NCI-H146 (cell line): ENCODE results near the gene SLC7A5.
"Not testable (repeated sequence)": the region's sequence is repeated elsewhere in the genome, so short reads cannot be mapped to it uniquely, and the experiment has no call there.

Experiments used
- DNase-seq: peaks from one replicate; lab custom pipeline; 2025; lab: John Stamatoyannopoulos, UW

SLC7A5 gene

DNA sequence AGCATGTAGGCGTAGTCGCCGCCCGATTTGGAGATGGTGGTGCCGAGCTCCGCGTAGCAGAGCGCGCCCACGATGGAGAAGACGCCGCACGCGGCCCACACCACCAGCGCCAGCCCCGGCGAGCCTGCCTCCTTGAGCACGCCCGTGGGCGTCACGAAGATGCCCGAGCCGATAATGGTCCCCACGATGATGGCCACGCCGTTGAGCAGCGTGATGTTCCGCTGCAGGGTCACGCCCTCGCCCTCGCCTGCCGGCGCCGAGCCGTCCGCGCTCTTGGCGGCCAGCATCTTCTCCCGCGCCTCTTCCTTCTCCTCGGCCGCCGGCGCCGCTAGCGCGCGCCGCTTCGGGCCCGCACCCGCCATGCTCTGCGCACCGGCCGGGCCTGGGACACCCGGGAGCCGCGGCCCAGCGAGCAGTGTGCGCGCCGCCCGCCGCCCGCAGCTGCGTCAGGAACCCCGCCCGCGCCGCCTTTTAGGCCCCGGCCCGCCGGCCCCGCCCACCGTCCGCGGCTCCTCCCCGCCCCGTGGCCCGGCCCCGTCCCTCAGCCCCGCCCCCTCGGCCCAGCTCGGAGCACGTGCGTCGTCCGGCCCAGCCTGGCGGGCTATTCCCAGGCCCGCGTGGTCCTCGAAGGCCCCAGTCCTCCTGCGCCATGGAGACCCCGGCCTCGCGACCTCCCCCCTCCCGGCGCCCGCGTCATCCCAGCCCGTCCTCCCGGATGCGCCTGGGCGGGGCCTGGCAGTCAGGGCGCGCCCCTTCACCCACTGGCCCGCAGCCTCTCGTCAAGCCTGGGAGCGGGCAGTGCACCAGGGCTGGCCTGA is at the start of gene SLC7A5:
TSS of gene SLC7A5 (minus strand) at position 447 of the 818 bp plus-strand sequence. CDS start at position 362, 85 bp downstream.
- peak; percentile 67 for DNase-seq

DNA sequence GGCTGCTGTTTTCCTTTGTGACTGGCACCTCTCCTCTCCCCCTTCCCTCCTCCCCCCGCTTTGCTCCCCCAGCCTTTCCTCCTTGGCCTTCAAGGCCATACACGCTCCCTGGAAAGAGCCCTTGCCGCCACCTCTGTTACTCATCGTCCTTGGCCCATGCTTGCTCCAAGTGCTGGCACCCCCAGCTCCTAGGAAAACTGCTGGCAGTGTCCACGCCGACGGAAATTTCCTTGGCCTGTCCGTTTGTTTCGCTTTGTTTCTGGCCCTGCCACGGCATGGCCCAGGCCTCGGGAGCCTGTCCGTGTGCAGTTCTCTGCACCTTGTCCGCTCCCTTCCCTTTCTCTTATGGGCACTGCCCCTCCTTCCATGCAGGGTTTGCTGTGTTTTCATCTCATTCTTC is 49.0 kb upstream of the SLC7A5 start:
- DNase-seq: no peak

DNA sequence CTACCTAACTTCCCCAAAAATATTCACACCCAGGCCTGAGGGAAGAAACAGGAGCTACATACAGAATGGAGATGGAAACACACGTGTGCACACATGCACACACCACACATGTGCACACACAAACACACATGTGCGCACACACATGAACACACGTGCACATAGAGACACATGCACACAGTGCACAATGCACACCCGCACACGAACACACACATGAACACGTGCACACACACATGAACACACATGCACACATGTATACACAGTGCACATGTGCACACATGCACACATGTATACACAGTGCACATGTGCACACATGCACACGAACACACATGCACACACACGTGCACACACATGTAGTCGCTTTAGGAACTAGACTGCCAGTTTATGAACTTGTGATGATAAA is 48.2 kb upstream of the SLC7A5 start:
- DNase-seq: no peak

DNA sequence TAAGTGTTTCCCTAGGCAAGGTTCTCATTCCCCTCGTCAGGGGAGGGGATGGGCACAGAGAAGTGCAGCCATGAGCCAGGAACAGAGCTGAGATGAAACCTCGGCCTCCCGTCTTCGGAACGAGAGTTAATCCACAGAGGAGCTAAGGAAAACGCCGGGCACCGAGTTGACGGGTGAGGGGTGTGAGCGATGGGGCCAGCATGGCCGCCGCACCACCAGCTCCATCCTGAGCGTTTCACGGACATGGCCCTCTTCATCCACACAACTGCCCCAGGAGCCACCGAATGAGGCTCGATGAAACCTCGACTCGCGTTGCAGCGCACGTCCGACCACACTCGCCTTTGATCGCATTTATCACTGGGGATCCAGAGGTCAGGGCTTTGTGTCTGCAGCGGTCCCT is 45.5 kb upstream of the SLC7A5 start:
- no peak for DNase-seq

DNA sequence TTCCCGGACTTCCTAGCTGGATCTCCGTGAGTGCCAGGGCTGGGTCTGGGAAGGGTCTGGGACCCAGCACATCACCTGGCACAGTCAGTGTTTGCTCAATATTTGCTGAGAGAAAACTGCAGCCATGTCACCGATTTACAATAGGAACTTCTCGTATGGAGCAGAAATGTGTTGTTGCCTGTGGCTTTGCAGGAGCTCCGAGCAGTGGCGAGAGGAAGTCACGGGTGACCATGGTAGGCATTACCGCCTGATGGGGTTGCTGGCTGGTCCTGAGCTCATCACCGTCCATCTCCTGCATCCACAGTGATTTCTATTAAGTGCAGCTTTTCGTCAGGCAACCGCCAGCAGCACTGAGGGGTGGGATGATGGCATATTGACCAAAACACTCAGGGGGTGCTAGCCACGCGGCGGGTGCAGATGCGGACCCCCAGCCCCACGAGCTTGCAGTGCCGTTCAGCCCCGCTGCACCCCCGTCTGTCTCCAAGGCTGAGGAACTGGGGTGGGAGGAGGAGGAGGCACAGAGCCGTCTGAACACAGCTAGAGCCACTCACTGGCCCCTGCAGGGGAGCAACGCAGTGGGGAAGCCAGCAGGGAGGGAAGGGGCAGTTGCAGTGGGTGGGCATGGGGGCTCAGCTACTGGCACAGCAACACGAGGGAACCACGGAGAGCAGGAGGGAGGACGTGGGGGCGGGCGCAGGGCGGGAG is 44.9 kb upstream of the SLC7A5 start:
- not testable (repeated sequence) for DNase-seq

DNA sequence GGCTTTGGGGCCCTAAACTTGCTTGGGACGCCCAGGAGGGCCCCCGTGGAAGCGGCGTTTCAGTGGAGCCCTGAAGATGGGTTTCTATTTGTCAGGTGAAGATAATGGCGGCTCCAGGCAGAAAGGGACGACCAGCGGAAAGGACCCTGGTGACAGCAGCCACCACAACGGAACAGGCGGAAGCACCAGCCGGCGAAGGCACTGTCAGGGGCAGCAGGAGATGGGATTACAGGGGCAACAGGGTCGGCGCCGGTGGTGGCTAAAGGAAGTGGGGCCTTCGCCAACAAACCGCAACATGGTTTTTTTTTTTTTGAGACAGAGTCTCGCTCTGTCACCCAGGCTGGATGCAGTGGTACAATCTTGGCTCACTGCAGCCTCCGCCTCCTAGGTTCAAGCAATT is 43.4 kb upstream of the SLC7A5 start:
- DNase-seq: not testable (repeated sequence)

DNA sequence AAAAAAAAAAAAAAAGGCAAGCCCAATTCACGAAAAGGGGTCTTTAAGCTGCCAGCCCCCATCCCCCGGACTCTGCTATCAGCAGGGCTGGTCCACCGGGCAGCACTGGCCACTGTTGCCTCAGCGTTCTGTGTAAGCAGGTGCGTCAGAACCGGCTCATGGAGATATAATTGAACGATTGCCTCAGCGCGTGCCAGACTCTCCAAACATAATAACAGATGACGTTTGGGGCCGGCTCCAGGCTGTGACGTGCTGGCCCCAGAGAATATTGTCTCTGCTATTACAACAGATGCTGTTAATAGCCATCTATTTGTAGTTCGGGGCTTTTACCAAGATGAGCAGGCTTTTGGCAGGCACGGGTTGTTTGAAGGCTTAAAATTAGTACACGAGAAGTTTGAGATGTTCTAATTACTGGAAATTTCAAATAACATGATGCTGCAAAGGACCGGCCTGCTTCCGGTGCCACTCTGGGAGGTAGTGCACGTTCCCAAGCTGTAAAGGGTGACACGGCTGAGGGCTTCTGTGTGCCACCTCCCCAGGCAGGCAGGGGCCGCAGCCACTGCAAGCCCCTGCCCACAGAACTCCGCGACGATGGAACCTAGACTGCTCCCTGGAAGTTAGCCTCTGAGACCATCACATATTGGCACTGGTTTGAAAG is 41.9 kb upstream of the SLC7A5 start:
- peak; percentile 86 for DNase-seq

DNA sequence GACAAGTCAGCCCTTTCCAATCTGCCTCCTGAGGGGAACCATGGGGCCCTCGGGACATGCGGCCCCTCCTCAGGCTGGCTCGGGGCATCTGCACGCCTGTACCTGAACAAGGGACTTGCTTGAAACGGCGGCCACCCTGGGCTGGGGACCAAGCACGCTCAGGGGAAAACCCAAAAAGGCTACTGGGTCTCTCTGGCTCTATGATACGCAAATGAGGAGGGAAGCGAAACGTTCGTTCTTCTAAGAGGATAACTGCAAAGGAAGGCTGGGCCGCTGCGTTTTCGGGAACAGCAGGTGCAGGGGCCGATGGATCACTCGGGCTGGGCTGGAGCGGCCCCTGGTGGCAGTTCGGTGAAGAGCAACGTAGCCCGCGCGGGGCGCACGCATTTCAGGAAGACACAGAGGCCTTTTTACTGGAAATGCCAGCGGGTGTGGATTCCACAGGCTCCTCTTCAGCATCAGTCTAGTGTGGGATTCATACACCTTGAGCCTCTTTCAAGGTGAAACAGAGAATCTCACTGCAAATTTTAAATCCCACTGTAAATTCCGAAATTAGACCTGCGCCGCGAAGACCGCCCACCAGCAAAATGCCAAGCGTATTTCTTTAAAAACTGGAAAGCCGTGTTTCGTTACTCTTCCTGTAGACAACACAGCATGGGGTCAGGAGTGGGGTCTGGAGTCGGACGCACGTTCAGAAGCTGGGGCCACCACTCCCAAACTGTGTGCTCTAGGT is 40.1 kb upstream of the SLC7A5 start:
- peak; percentile 51 for DNase-seq

DNA sequence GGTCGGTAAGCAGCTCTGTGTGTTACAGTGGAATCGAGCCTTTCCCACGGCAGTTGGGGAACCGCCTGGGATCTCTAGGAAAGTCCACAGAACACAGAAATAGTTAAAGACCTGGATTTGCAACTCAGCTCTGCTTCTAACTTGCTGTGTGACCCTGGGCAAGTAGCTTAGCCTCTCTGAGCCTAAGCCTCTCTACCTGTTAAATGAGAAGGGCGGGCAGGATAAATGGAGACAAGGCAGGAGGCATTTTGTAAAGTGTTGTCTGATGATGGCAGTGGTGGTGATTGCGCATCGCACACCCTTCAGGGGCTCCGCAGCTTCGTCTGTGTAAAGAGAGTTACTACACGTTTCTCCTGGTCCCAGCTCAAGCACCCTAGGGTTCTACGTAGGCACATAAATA is 38.8 kb upstream of the SLC7A5 start:
- not testable (repeated sequence) for DNase-seq

DNA sequence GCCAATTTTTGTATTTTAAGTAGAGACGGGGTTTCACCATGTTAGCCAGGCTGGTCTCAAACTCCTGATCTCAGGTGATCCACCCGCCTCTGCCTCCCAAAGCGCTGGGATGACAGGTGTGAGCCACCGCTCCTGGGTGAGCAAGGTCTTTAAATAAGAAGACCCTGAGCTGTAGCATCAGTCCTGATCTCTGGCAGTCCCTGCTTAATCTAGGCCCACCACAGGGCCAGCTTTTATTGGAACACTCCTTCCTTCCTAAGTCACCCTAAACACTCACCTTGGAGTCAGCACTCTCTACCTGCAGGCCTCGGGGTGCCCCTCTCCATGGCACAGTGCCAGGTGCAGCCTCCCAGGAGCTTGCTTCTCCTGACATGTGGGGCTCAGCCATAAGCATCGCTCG is 36.2 kb upstream of the SLC7A5 start:
- not testable (repeated sequence) for DNase-seq

DNA sequence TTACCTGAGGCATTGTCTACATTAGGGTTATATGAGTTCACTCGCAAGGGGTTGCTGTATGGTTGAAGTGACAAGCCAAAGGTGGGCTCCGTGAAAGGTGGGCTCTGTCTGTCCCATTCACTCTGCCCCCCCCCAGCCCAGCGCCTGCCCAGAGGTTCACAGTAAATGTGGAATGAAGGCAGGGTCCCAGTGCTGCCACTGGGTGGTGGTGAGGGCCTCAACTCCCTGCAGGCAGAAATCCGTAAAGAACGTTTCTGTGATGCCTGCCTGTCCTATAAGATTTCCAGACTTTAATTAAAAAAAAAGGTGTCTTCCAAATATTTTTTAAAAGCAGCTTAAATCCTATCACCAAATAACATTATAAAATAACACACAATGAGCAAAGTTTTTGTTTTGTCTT is 35.7 kb upstream of the SLC7A5 start:
- DNase-seq: not testable (repeated sequence)

DNA sequence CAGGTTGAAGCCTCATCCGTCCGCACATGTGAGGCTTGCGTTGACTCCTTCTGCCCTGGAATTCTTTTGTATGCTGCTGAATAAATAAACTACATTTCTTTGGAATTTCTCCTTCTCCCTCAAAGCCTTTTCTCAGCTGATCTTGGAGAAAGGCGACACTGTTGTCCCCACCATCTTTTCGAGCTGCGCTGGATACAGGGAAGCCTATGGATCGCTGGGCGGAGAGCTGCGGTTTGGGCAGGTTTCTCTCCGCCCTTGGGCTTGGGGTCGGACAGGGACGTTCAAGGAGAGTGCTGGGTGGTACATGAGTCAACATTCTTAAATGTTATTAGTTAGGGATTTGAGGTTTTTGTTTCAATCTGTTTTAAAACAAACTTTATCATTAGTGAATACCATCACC is 31.2 kb upstream of the SLC7A5 start:
- not testable (repeated sequence) for DNase-seq

DNA sequence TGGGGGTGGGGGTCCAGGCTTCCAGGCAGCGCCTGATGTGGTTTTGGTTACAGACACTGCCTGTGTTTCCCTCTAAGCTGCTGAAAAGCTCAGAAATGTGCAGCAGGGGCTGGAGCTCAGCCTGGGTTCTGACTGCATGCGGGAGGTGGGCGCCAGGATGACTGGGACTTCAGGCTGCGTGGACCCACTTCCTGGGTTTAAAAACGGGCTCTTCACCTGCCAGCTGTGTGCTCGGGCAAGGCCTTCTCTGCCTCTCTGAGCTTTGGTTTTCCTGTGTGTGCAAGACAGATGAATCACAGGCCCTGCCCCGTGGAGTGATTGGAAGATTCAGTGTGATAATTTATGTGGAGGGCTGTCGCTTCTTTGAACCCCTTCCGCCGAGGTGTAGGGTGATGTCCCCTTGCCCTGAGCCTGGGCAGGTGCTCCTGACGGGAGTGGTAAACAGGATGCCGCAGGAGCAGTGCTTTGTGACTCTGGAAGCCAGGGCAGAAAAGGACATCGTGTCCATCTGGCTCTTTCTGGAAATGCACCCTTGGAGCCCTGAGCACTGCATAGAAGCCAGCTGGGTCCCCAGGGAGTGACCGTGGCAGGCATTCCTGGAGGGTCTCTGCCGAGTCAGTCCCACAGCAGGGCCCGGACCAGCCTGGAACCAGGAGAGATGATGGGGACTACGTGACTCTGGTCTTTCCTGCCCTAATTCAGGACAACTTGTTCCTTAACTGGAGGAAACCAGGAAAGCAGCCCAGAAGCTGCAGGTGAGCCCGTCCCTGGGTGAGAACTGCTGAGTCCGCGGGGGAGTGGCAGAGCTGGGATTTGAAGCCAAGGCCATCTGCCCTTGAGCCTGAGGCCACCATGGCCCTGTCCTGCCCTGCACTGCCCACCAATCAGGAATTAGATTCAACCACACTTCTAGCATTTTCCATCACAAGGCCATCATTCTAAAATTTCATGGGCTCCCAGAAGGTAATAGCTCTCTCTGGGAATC is 28.5 kb upstream of the SLC7A5 start:
- no peak for DNase-seq

DNA sequence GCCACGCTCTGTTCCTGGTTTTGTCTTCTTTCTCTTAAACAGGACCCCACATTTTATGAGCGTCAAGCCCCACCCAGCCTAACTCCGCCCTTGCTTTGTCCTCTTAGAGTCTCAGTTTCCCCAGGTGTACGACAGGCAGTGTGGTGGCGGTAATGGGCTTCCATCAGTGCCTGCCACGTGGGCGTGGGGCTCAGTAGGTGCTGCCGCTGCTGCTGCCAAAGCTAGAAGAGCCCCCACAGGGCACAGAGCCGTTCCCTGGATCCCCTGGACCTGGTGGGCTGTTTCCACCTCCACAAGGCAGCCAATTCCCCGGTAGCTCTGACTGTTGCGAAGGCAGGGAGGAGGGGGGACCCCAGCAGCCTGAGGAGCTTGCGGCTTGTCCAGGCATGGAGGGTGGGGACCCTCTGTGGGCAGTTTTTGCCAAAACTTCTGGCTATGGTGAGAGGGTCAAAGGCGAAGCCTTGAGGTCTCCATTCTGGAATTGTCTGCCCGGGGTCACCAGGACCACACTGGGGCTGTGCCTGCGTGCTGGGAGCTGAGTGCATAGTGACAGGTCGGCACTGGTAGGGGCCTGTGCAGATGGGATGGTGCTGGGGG is 27.7 kb upstream of the SLC7A5 start:
- DNase-seq: not testable (repeated sequence)

DNA sequence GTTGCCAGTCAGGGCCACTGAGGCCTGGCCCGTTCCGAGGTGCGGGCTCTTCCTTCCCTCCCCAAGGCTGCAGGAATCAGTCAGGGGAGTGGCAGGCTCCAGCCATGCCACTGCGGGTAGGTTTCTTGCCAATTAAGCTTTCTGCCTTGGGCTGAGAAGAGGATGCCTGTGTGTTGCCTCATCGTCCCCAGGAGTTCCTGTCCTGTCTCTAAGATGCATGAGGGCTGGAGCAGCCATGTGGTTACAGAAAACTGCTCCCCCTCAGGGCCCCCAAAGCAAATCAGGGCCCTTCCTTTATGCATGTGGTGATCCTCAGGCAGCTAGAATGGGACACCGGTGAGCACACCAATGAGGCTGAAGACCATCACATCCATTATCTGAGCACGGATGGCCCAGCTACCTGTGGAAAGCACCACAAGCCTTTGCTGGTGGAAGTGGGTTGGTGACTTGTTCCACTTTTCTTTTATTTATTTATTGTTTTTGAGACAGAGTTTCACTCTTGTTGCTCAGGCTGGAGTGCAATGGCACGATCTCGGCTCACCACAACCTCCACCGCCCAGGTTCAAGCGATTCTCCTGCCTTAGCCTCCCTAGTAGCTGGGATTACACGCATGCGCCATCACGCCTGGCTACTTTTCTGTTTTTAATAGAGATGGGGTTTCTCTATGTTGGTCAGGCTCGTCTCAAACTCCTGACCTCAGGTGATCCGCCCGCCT is 27.0 kb upstream of the SLC7A5 start:
- DNase-seq: not testable (repeated sequence)

DNA sequence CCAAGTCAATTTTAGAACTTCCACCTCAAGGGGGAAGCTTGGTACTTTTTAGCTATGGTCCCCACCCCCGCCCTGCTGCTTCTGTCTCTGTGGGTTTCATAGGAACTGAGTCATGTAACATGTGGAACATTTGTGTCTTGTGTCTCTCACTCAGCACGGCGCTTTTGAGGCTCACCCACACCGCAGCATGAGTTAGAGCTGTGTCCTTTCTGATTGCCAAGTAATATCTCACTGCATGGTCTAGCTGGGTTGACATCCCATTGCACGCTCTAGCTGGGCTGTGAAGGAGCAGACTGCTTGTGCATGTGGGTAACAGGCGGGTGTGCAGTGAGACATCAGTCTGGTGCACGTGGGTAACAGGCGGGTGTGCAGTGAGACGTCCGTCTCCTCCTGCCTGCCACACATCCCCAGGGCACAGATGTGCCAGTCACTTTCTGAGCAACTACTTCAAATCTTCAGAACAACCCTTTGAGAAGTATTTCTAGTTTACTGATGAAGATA is 26.4 kb upstream of the SLC7A5 start:
- DNase-seq: no peak

DNA sequence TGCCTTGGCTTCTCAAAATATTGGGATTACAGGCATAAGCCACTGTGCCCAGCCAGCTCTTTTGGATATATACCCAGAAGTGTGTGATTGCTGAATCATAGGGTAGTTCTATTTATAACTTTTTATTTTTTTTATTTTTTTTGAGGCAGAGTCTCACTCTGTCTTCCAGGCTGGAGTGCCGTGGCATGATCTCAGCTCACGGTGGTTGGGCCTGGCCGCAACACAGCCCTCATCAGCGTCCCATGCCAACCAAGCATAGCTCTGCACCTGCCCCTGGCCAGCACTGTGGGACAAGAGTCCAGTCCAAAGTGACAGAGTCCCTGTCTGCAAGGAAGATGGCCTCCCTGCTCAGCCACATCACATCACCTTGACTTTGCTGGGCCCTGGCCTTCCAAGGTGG is 24.7 kb upstream of the SLC7A5 start:
- DNase-seq: not testable (repeated sequence)

DNA sequence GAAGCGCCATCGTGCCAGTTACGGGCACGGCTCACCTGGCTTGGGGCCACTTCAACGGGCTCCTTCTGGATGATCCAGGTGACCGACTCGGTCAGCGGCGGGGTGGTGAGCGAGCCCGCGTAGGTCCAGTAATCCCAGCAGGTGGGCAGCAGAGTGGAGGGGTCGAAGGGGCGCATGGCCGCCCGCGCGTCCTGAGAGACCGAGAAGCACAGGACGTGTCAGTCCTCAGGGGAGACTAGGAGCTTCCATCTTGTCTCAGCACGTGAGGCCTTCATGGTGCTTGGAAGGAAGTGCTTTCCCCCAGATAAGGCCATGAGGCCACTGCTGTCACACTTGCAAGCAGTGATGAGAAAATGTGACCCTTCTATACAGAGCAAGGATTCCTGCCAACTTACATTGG is 22.5 kb upstream of the SLC7A5 start:
- DNase-seq: no peak

DNA sequence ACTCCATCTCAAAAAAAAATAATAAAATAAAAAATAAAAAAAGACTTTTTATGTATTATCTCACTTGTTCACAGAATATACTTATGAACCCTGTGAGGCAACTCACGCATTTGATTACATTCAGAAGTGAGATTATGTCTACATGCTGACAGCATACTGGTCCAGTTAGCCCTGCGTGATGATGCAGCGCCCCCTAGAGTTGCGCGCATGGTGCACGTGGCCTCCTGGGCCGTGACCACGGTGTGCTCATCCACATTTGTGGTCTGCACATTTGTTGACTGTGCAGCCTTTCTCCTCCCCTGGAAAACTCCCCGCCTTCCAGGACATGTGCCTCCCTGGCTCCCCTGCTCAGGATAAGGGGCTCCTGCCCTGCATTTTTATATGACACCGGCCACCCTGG is 20.5 kb upstream of the SLC7A5 start:
- DNase-seq: not testable (repeated sequence)

DNA sequence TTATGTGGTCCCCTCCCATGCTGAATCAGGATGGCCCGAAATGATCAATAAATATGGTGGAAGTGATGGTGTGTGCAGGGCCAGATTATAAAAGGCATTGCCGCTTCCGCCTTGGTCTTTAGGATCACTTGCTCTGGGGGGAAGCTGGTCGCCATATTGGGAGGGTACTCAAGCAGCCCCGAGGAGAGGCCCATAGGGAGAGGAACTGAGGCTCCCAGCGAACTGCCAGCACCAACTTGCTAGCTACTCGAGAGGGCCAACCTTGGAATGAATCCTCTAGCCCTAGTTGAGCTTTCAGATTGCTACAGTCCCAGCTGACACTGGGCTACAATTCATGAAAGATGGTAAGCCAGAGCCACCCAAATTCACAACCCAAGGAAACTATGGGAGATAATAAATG is 19.0 kb upstream of the SLC7A5 start:
- DNase-seq: not testable (repeated sequence)
